ENCODE measurements around the gene RHBDL1. TPM values are rescaled to one million over a fixed set of nuclear protein-coding genes. Genes with fewer than 3 reads are reported as not detected.

The RHBDL1 gene
- polyA plus RNA-seq, 1 donor from 2014 or later: 7.2 TPM

- H3K9me3 ChIP-seq (ENCODE audit: low read length): no peaks in the 10 kb centered on the region
- H3F3A ChIP-seq (ENCODE audit: insufficient read depth, low read length, poor library complexity, severe bottlenecking): no peaks in the 10 kb centered on the region
- H3K9me2 ChIP-seq (ENCODE audit: insufficient read depth, low read length): no peaks in the 10 kb centered on the region
- TF ChIP-seq TAF1 (IDR thresholded peaks at IDR 0.05; ENCODE audit: low read depth) (no peak), EP300 (conservative IDR thresholded peaks at IDR 0.05; ENCODE audit: poor library complexity, severe bottlenecking) (no peak), REST (IDR thresholded peaks at IDR 0.05; ENCODE audit: borderline replicate concordance) (no peak), MXI1 (conservative IDR thresholded peaks at IDR 0.05; ENCODE audit: poor library complexity, severe bottlenecking) (no peak), EZH2 (IDR thresholded peaks at IDR 0.05; ENCODE audit: borderline replicate concordance, insufficient read depth, low read length, poor library complexity, severe bottlenecking) (no peak), SMC3 (conservative IDR thresholded peaks at IDR 0.05; ENCODE audit: poor library complexity) (no peak), CTCF (IDR thresholded peaks at IDR 0.05; ENCODE audit: poor library complexity, severe bottlenecking) (no peak), POLR2AphosphoS5 (IDR thresholded peaks at IDR 0.05) (no peak), RAD21 (conservative IDR thresholded peaks at IDR 0.05) (no peak)
- H3K4me2 ChIP-seq (ENCODE audit: low read length): no peak overlapping the region
- no peaks in the 10 kb centered on the region for H4K20me1 ChIP-seq (ENCODE audit: insufficient read depth)
- no peak overlapping the region for H3K27ac ChIP-seq (ENCODE audit: low read length)
- no peak overlapping the region for H2AFZ ChIP-seq (ENCODE audit: low read depth, low read length)
- no peaks in the 10 kb centered on the region for H3K36me3 ChIP-seq (ENCODE audit: insufficient read depth, low read length)
- peak overlapping the region; percentile 37 for H3K9ac ChIP-seq (ENCODE audit: low read length)
- peak overlapping the region; percentile 98 for H3K4me3 ChIP-seq (ENCODE audit: low read length)
- no peaks in the 10 kb centered on the region for H3K27me3 ChIP-seq (ENCODE audit: insufficient read depth, low read depth, low read length)
- peaks cover 9% of the 10 kb centered on the region for H3K79me2 ChIP-seq (replicated peaks; ENCODE audit: insufficient read depth, low read length)
These were observed 8.2 kb upstream of the RHBDL1 start for GRCh38 chr16:667113-667779.

- TF ChIP-seq CTCF (IDR thresholded peaks at IDR 0.05; ENCODE audit: poor library complexity, severe bottlenecking) (peak; percentile 98), RAD21 (conservative IDR thresholded peaks at IDR 0.05) (peak; percentile 76), TAF1 (IDR thresholded peaks at IDR 0.05; ENCODE audit: low read depth) (no peak), REST (IDR thresholded peaks at IDR 0.05; ENCODE audit: borderline replicate concordance) (no peak), EZH2 (IDR thresholded peaks at IDR 0.05; ENCODE audit: borderline replicate concordance, insufficient read depth, low read length, poor library complexity, severe bottlenecking) (no peak), EP300 (conservative IDR thresholded peaks at IDR 0.05; ENCODE audit: poor library complexity, severe bottlenecking) (peak; percentile 61), SMC3 (conservative IDR thresholded peaks at IDR 0.05; ENCODE audit: poor library complexity) (peak; percentile 90), MXI1 (conservative IDR thresholded peaks at IDR 0.05; ENCODE audit: poor library complexity, severe bottlenecking) (peak; percentile 74), POLR2AphosphoS5 (IDR thresholded peaks at IDR 0.05) (peak; percentile 89)
These were observed 7.5 kb upstream of the RHBDL1 start, which contains the start of gene RHOT2 for GRCh38 chr16:667780-668518. RHOT2 (plus strand) TSS chr16:668132; CDS start chr16:668200, 68 bp downstream.

More at GRCh38 chr16:667780-668518, 7.5 kb upstream of the RHBDL1 start, which contains the start of gene RHOT2:
- H4K20me1 ChIP-seq (ENCODE audit: insufficient read depth): no peaks in the 10 kb centered on the region
- peak within 1 kb of the TSS; percentile 24 for H3K27ac ChIP-seq (ENCODE audit: low read length)
- H3F3A ChIP-seq (ENCODE audit: insufficient read depth, low read length, poor library complexity, severe bottlenecking): no peaks in the 10 kb centered on the region
- no peak within 1 kb of the TSS for H2AFZ ChIP-seq (ENCODE audit: low read depth, low read length)
- H3K79me2 ChIP-seq (replicated peaks; ENCODE audit: insufficient read depth, low read length): peaks cover 9% of the 10 kb centered on the region
- H3K27me3 ChIP-seq (ENCODE audit: insufficient read depth, low read depth, low read length): no peaks in the 10 kb centered on the region
- peak within 1 kb of the TSS; percentile 65 for H3K4me2 ChIP-seq (ENCODE audit: low read length)
- H3K9me3 ChIP-seq (ENCODE audit: low read length): no peaks in the 10 kb centered on the region
- peak within 1 kb of the TSS; percentile 83 for H3K9ac ChIP-seq (ENCODE audit: low read length)
- peak within 1 kb of the TSS; percentile 98 for H3K4me3 ChIP-seq (ENCODE audit: low read length)
- H3K9me2 ChIP-seq (ENCODE audit: insufficient read depth, low read length): no peaks in the 10 kb centered on the region
- no peaks in the 10 kb centered on the region for H3K36me3 ChIP-seq (ENCODE audit: insufficient read depth, low read length)
